H1 (cell line): ENCODE measurements around the gene SAMD4A. TPM values are rescaled to one million over a fixed set of nuclear protein-coding genes. Genes with fewer than 3 reads are reported as not detected.

Experiments used
- CTCF ChIA-PET: fragments of 300-600 bp; sonication (Branson Sonifier 250); formaldehyde crosslinking; loops from one replicate; lab custom pipeline; 2021; ENCODE audit not compliant: partially characterized antibody; lab: Charles Lee
- POLR2A ChIA-PET: fragments of 300-600 bp; sonication (Branson Sonifier 250); formaldehyde crosslinking; loops from one replicate; lab custom pipeline; 2021; ENCODE audit warnings: inconsistent platforms; ENCODE audit not compliant: partially characterized antibody; lab: Charles Lee
- DNase-seq, 2 experiments: peaks; one replicate each; pipeline versions ENCODE4 v3.0.0 to v3.0.0-alpha.2; 2010 to 2022; ENCODE audit warnings: low spot score in 2 of 2, low read depth in 1 of 2, mixed read lengths in 1 of 2
- FAIRE-seq: peaks from 2 replicates; lab custom pipeline; 2011; peaks lifted over from hg19 to GRCh38; lab: Jason Lieb, UNC
- H2AFZ ChIP-seq: 2 replicates; pipeline ENCODE4 v1.8.1; 2012; ENCODE audit warnings: low read length, inconsistent platforms
- H2AK5ac ChIP-seq: 2 replicates; pipeline ENCODE4 v1.6.1; 2013; ENCODE audit warnings: low read depth, low read length
- H2BK120ac ChIP-seq: replicated peaks from 2 replicates; pipeline ENCODE3; 2013; ENCODE audit warnings: low read depth, low read length, inconsistent platforms
- H2BK12ac ChIP-seq: 2 replicates; pipeline ENCODE4 v1.6.1; 2013; ENCODE audit warnings: low read depth, low read length
- H2BK15ac ChIP-seq: 2 replicates; pipeline ENCODE4 v1.6.1; 2013; ENCODE audit warnings: low read length
- H2BK20ac ChIP-seq: 2 replicates; pipeline ENCODE4 v1.6.1; 2013; ENCODE audit warnings: low read length
- H2BK5ac ChIP-seq: 2 replicates; pipeline ENCODE4 v1.6.1; 2013; ENCODE audit warnings: low read depth, low read length
- H3K14ac ChIP-seq: 2 replicates; pipeline ENCODE4 v1.6.1; 2013; ENCODE audit warnings: inconsistent platforms; ENCODE audit not compliant: insufficient read length
- H3K18ac ChIP-seq: 2 replicates; pipeline ENCODE4 v1.6.1; 2013; ENCODE audit warnings: low read length; ENCODE audit errors: extremely low read depth
- H3K23ac ChIP-seq: 2 replicates; pipeline ENCODE4 v1.6.1; 2013; ENCODE audit warnings: inconsistent platforms; ENCODE audit not compliant: insufficient read length
- H3K23me2 ChIP-seq: 2 replicates; pipeline ENCODE4 v1.6.1; 2013; ENCODE audit warnings: low read depth, low read length
- H3K27ac ChIP-seq: 2 replicates; pipeline ENCODE4 v1.6.1; 2011; ENCODE audit warnings: low read depth, low read length, inconsistent platforms
- H3K27me3 ChIP-seq, 4 experiments: replicated peaks in 1 of 4; 1 replicate in 1 of 4; 2 replicates in 3 of 4; pipeline versions ENCODE4 v1.6.1 to v1.8.1; 2011 to 2013; ENCODE audit warnings: low read length in 3 of 4, mild to moderate bottlenecking in 3 of 4, inconsistent platforms in 2 of 4, mixed read lengths in 2 of 4, moderate library complexity in 1 of 4; ENCODE audit not compliant: control insufficient read depth in 3 of 4, insufficient read depth in 3 of 4; ENCODE audit errors: extremely low read depth in 1 of 4
- H3K36me3 ChIP-seq, 4 experiments: 2 replicates each; pipeline versions ENCODE4 v1.6.1 to v1.8.1; 2011 to 2013; ENCODE audit warnings: mild to moderate bottlenecking in 4 of 4, low read length in 3 of 4, moderate library complexity in 2 of 4, control low read depth in 1 of 4, inconsistent platforms in 1 of 4; ENCODE audit not compliant: insufficient read depth in 4 of 4, control insufficient read depth in 2 of 4
- H3K4ac ChIP-seq: replicated peaks from 2 replicates; pipeline ENCODE3; 2013; ENCODE audit warnings: low read length, low read depth, mixed read lengths, inconsistent platforms; ENCODE audit not compliant: insufficient read length
- H3K4me1 ChIP-seq, 4 experiments: replicated peaks in 1 of 4; 1 replicate in 1 of 4; 2 replicates in 3 of 4; pipeline versions ENCODE4 v1.6.1 to v1.8.1; 2011 to 2013; ENCODE audit warnings: low read length in 3 of 4, inconsistent platforms in 2 of 4, mixed read lengths in 1 of 4; ENCODE audit not compliant: insufficient read depth in 4 of 4, control insufficient read depth in 3 of 4
- H3K4me2 ChIP-seq, 2 experiments: 2 replicates each; pipeline versions ENCODE4 v1.6.1 to v1.8.1; 2011 to 2013; ENCODE audit warnings: low read depth in 2 of 2, low read length in 2 of 2, control low read depth in 1 of 2, inconsistent platforms in 1 of 2, mild to moderate bottlenecking in 1 of 2; ENCODE audit not compliant: insufficient read depth in 1 of 2
- H3K4me3 ChIP-seq, 4 experiments: fragments of 200-600, 300-600 bp in 1 of 4; sonication (generic), shearing (Covaris generic), sonication (Bioruptor Twin) in 1 of 4; 2 replicates each; pipeline versions ENCODE4 v1.5.1 to v1.8.1; 2011 to 2016; ENCODE audit warnings: low read length in 4 of 4, low read depth in 3 of 4, control low read depth in 2 of 4, inconsistent platforms in 2 of 4, mild to moderate bottlenecking in 2 of 4, mixed read lengths in 1 of 4, moderate library complexity in 1 of 4; ENCODE audit not compliant: insufficient read depth in 2 of 4; ENCODE audit errors: extremely low read depth in 1 of 4
- H3K56ac ChIP-seq: replicated peaks from 2 replicates; pipeline ENCODE3; 2013; ENCODE audit warnings: low read depth, mild to moderate bottlenecking, mixed read lengths, low read length, inconsistent platforms; ENCODE audit not compliant: insufficient read length
- H3K79me1 ChIP-seq: 2 replicates; pipeline ENCODE4 v1.6.1; 2013; ENCODE audit warnings: low read depth, low read length, control low read depth
- H3K79me2 ChIP-seq, 2 experiments: 2 replicates each; pipeline versions ENCODE4 v1.6.1 to v1.8.1; 2012 to 2013; ENCODE audit warnings: low read length in 2 of 2, mild to moderate bottlenecking in 2 of 2, inconsistent platforms in 1 of 2; ENCODE audit not compliant: insufficient read depth in 2 of 2, control insufficient read depth in 1 of 2
- H3K9ac ChIP-seq, 4 experiments: replicated peaks in 1 of 4; 1 replicate in 1 of 4; 2 replicates in 3 of 4; pipeline versions ENCODE4 v1.6.1 to v1.8.1; 2011 to 2013; ENCODE audit warnings: low read depth in 3 of 4, low read length in 3 of 4, control low read depth in 2 of 4, mild to moderate bottlenecking in 2 of 4, moderate library complexity in 2 of 4, inconsistent platforms in 1 of 4; ENCODE audit errors: extremely low read depth in 1 of 4
- H3K9me3 ChIP-seq, 2 experiments: 2 replicates each; pipeline versions ENCODE4 v1.6.1 to v1.8.1; 2012 to 2013; ENCODE audit warnings: mild to moderate bottlenecking in 2 of 2, moderate library complexity in 2 of 2, control low read depth in 1 of 2, inconsistent platforms in 1 of 2, low read depth in 1 of 2, low read length in 1 of 2, mixed read lengths in 1 of 2; ENCODE audit not compliant: insufficient read depth in 2 of 2
- H4K20me1 ChIP-seq, 2 experiments: replicated peaks in 1 of 2; 2 replicates each; pipeline versions ENCODE3 to v1.8.1; 2011 to 2013; ENCODE audit warnings: inconsistent platforms in 2 of 2, low read length in 2 of 2, mild to moderate bottlenecking in 1 of 2; ENCODE audit not compliant: insufficient read depth in 2 of 2, control insufficient read depth in 1 of 2
- H4K5ac ChIP-seq: 2 replicates; pipeline ENCODE4 v1.6.1; 2013; ENCODE audit warnings: low read length, low read depth, mixed read lengths, inconsistent platforms; ENCODE audit not compliant: insufficient read length
- H4K8ac ChIP-seq: 2 replicates; pipeline ENCODE4 v1.8.0; 2013; ENCODE audit warnings: mild to moderate bottlenecking, moderate library complexity, low read length, inconsistent platforms; ENCODE audit not compliant: insufficient read depth; ENCODE audit errors: extremely low read depth
- H4K91ac ChIP-seq: replicated peaks from 2 replicates; pipeline ENCODE3; 2013; ENCODE audit warnings: low read length, mixed read lengths, inconsistent platforms; ENCODE audit not compliant: insufficient read length
- CBX8 ChIP-seq: fragments of 300-800, 300-1000 bp; sonication (generic); IDR thresholded peaks from 2 replicates; pipeline ENCODE4 v1.7.1; 2016; ENCODE audit warnings: low read depth, low read length, borderline replicate concordance
- CHD1 ChIP-seq: IDR thresholded peaks from 2 replicates; pipeline ENCODE4 v1.6.1; 2012; ENCODE audit warnings: low read depth, low read length, improper control_type of control experiment
- CHD2 ChIP-seq: IDR thresholded peaks from 2 replicates; pipeline ENCODE4 v1.6.1; 2012; ENCODE audit warnings: low read length, improper control_type of control experiment
- EGR1 ChIP-seq: IDR thresholded peaks from 2 replicates; pipeline ENCODE4 v1.6.1; 2011; ENCODE audit warnings: low read depth, low read length, borderline replicate concordance
- EZH2 ChIP-seq: fragments of 200-600 bp; sonication (generic); IDR thresholded peaks from 2 replicates; pipeline ENCODE4 v1.7.1; 2012; ENCODE audit warnings: low read depth, mild to moderate bottlenecking, moderate library complexity, low read length, inconsistent platforms; ENCODE audit not compliant: severe bottlenecking
- FOSL1 ChIP-seq: IDR thresholded peaks from 2 replicates; pipeline ENCODE4 v1.6.1; 2011; ENCODE audit warnings: mild to moderate bottlenecking, low read depth, low read length, moderate library complexity; ENCODE audit not compliant: insufficient read depth
- HDAC6 ChIP-seq: IDR thresholded peaks from one replicate; pipeline ENCODE4 v1.7.1; 2012; ENCODE audit warnings: low read depth, mild to moderate bottlenecking, inconsistent platforms, low read length, moderate library complexity
- SAP30 ChIP-seq: fragments of 300-600 bp; sonication (generic); IDR thresholded peaks from 2 replicates; pipeline ENCODE4 v1.7.1; 2012; ENCODE audit warnings: low read length, moderate library complexity, mild to moderate bottlenecking, inconsistent platforms; ENCODE audit not compliant: insufficient read depth, insufficient replicate concordance
- SIN3A ChIP-seq, 2 experiments: IDR thresholded peaks in 1 of 2; conservative IDR thresholded peaks in 1 of 2; 2 replicates each; pipeline ENCODE4 v1.6.1; 2011 to 2012; ENCODE audit warnings: low read length in 2 of 2, improper control_type of control experiment in 1 of 2, low read depth in 1 of 2, mild to moderate bottlenecking in 1 of 2
- ZNF274 ChIP-seq: IDR thresholded peaks from 2 replicates; pipeline ENCODE4 v1.7.0; 2012; ENCODE audit warnings: low read length, borderline replicate concordance; ENCODE audit errors: extremely low read depth
- WGBS, 2 experiments: shearing (Covaris generic) in 1 of 2; methylation state at CpG; one replicate each; pipeline versions ENCODE4 v1.1.6 to v1.1.7; 2013 to 2015; ENCODE audit warnings: low lambda C conversion rate in 2 of 2, mixed read lengths in 2 of 2, inconsistent platforms in 1 of 2, low coverage in 1 of 2, missing lambda C conversion rate in 1 of 2; ENCODE audit not compliant: insufficient replicate concordance in 2 of 2, insufficient coverage in 1 of 2, insufficient read length in 1 of 2; ENCODE audit errors: extremely low coverage in 1 of 2, missing lambda C conversion rate in 1 of 2; 5-methylcytosine and 5-hydroxymethylcytosine counted together
- polyA plus RNA-seq, 7 experiments: library from polyadenylated mRNA; depleted of rRNA in 3 of 7; stranded (reverse) in 5 of 7; unstranded in 2 of 7; fragments of >200 nt in 5 of 7; fragments of 200-250 nt in 2 of 7; gene quantifications; 1 replicate in 5 of 7; 2 replicates in 1 of 7; 4 replicates in 1 of 7; pipeline versions ENCODE4 v1.2.1 to v1.2.3, GENCODE V29; 2011 to 2013; ENCODE audit warnings: missing spikeins in 2 of 7, mixed read lengths in 2 of 7
- total RNA-seq: library from RNA; stranded (reverse); fragmentation: NEBNext Ultra II Directional; extraction: Animal tissue kit (Norgen Biotek cat#: 25700); gene quantifications from 2 replicates; pipeline ENCODE4 v1.2.1, GENCODE V29; 2021

SAMD4A gene
- total and polyA plus RNA-seq, 2 of the 8 experiments (the other 6 are each of a cell fraction or from before 2014, with no cell fraction given), result 2.4 to 12.3 TPM

DNA sequence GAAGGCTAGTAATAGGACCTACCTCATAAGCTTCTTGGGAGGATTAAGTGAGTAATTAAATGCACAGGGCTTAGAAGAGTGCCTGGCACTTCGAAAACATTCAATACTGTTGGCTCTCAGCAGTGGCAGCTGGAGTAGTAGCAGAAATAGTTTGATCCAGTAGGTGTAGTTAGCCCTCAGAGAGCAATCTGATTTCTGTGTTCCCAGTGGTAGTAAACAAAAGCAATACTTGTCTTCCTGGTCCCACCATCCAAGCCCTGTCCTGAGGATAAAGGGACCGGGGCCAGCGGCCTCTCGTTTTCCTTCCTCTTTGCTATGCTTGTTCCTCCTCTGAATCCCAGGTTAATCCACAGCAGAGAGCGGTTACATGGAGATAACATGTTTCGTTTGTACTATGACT, 131.6 kb downstream of the SAMD4A start:
- H3K9ac ChIP-seq, result no peak overlapping the region
- no peak overlapping the region for H4K91ac ChIP-seq
- H2AFZ ChIP-seq, result no peak overlapping the region
- H3K79me2 ChIP-seq, result no peaks in the 10 kb centered on the region
- H3K27me3 ChIP-seq, result no peaks in the 10 kb centered on the region
- DNase-seq (no peak), FAIRE-seq (no peak)
- no peak overlapping the region for H3K18ac ChIP-seq
- no peak overlapping the region for H3K56ac ChIP-seq
- H3K27ac ChIP-seq, result no peak overlapping the region
- H3K4ac ChIP-seq, result no peak overlapping the region
- no peak overlapping the region for H4K8ac ChIP-seq
- CTCF ChIA-PET, result interaction anchor here (1.1 to 5.9 kb wide), 4 partner anchors 8 to 132 kb away, joined by 3 to 31 read pairs (median 20); partner anchors contain the start of gene SAMD4A
- no peak overlapping the region for H2AK5ac ChIP-seq
- no peak overlapping the region for H3K4me3 ChIP-seq
- H3K36me3 ChIP-seq, result no peaks in the 10 kb centered on the region; a peak in 1 of 8 replicates
- no peak overlapping the region for H2BK15ac ChIP-seq
- no peak overlapping the region for H3K14ac ChIP-seq
- no peaks in the 10 kb centered on the region for H4K20me1 ChIP-seq
- no peak overlapping the region for H2BK20ac ChIP-seq
- H2BK120ac ChIP-seq, result no peak overlapping the region
- POLR2A ChIA-PET, result interaction anchor here (0.9 to 1.6 kb wide), 2 partner anchors 14 to 25 kb away, joined by 3 to 6 read pairs; no protein-coding TSS in a partner anchor
- H3K9me3 ChIP-seq, result no peaks in the 10 kb centered on the region
- H3K4me2 ChIP-seq, result no peak overlapping the region
- H3K4me1 ChIP-seq, result peaks cover 0 to 2% (median 0%) of the 10 kb centered on the region in 4 experiments; a peak in 1 of 7 replicates
- no peaks in the 10 kb centered on the region for H3K23me2 ChIP-seq
- TF ChIP-seq CHD1 (no peak), FOSL1 (no peak), SAP30 (no peak), CBX8 (no peak), ZNF274 (no peak), HDAC6 (no peak), SIN3A (conservative IDR thresholded peaks at IDR 0.05 in 1 of 2, IDR thresholded peaks at IDR 0.05 in 1 of 2; ENCODE audit: low read depth in 1 of 2, low read length in 2 of 2) (no peak), EZH2 (no peak), EGR1 (no peak), CHD2 (no peak)
- no peak overlapping the region for H2BK12ac ChIP-seq
- H3K23ac ChIP-seq, result no peak overlapping the region
- H2BK5ac ChIP-seq, result no peak overlapping the region
- no peak overlapping the region for H4K5ac ChIP-seq
- WGBS, 2 experiments, result 83% methylated on average over 6 of the region's 6 CpGs; no CpG with 5 or more reads in 1 of the 2 experiments
- peaks cover 3% of the 10 kb centered on the region for H3K79me1 ChIP-seq
